Smooth muscle cell (in vitro differentiated cells): Measurements from ENCODE around the gene BORCS8. TPM values are rescaled to one million over a fixed set of nuclear protein-coding genes. Genes with fewer than 3 reads are reported as not detected.

Experiments used
- DNase-seq: peaks from one replicate; lab custom pipeline; 2025; ENCODE audit not compliant: unreplicated experiment; lab: John Stamatoyannopoulos, UW
- H2AFZ ChIP-seq: fragments of 200-600 bp; sonication (generic); 2 replicates; pipeline ENCODE4 v1.6.0; 2016; ENCODE audit warnings: antibody characterized with exemption, low read depth, mild to moderate bottlenecking
- H3F3A ChIP-seq: fragments of 200-600 bp; sonication (generic); 2 replicates; pipeline ENCODE4 v1.6.0; 2017; ENCODE audit warnings: antibody characterized with exemption, low read depth
- H3K27ac ChIP-seq: fragments of 200-600 bp; sonication (generic); 2 replicates; pipeline ENCODE4 v1.5.1; 2016; ENCODE audit warnings: low read depth, mild to moderate bottlenecking
- H3K27me3 ChIP-seq: fragments of 200-600 bp; sonication (generic); 2 replicates; pipeline ENCODE4 v1.6.1; 2016; ENCODE audit warnings: low read depth, mild to moderate bottlenecking
- H3K36me3 ChIP-seq: fragments of 200-600 bp; sonication (generic); 2 replicates; pipeline ENCODE4 v1.5.1; 2016; ENCODE audit warnings: low read depth
- H3K4me1 ChIP-seq: fragments of 200-600 bp; sonication (generic); 2 replicates; pipeline ENCODE4 v1.5.1; 2016; ENCODE audit warnings: low read depth
- H3K4me2 ChIP-seq: fragments of 200-600 bp; sonication (generic); 2 replicates; pipeline ENCODE4 v1.6.0; 2016; ENCODE audit warnings: mild to moderate bottlenecking
- H3K4me3 ChIP-seq: fragments of 200-600 bp; sonication (generic); 2 replicates; pipeline ENCODE4 v1.5.1; 2016; ENCODE audit warnings: mild to moderate bottlenecking
- H3K79me2 ChIP-seq: fragments of 200-600 bp; sonication (generic); 2 replicates; pipeline ENCODE4 v1.6.0; 2016; ENCODE audit warnings: low read depth, mild to moderate bottlenecking
- H3K9ac ChIP-seq: fragments of 200-600 bp; sonication (generic); 2 replicates; pipeline ENCODE4 v1.6.0; 2016; ENCODE audit warnings: low read depth
- H3K9me3 ChIP-seq: fragments of 200-600 bp; sonication (generic); replicated peaks from 2 replicates; pipeline ENCODE4 v1.5.1; 2016; ENCODE audit warnings: low read depth
- H4K20me1 ChIP-seq: fragments of 200-600 bp; sonication (generic); 2 replicates; pipeline ENCODE4 v1.6.0; 2016; ENCODE audit warnings: low read depth
- WGBS: methylation state at CpG from one replicate; pipeline ENCODE4 v1.1.7; 2016; ENCODE audit warnings: low lambda C conversion rate; 5-methylcytosine and 5-hydroxymethylcytosine counted together
- polyA plus RNA-seq: library from polyadenylated mRNA; unstranded; fragments of >200 nt; fragmentation: Nextera tagmentation; extraction: Ambion mirVana; gene quantifications from 2 replicates; pipeline ENCODE4 v1.2.1, GENCODE V29; 2016
- total RNA-seq: library from RNA; depleted of rRNA; stranded (reverse); fragments of >200 nt; gene quantifications from 2 replicates; pipeline ENCODE4 v1.2.3, GENCODE V29; 2014
- TF ChIP-seq, protein P1 (sequence below): fragments of 200-600 bp; sonication (generic); IDR thresholded peaks from 2 replicates; pipeline ENCODE4 v1.5.1; 2017; ENCODE audit warnings: borderline replicate concordance, mild to moderate bottlenecking, antibody characterized with exemption; ENCODE audit not compliant: insufficient read depth, poor library complexity, severe bottlenecking

The BORCS8 gene
- total and polyA plus RNA-seq, 2 experiments from 2014 or later = 10.0 to 15.7 TPM

DNA sequence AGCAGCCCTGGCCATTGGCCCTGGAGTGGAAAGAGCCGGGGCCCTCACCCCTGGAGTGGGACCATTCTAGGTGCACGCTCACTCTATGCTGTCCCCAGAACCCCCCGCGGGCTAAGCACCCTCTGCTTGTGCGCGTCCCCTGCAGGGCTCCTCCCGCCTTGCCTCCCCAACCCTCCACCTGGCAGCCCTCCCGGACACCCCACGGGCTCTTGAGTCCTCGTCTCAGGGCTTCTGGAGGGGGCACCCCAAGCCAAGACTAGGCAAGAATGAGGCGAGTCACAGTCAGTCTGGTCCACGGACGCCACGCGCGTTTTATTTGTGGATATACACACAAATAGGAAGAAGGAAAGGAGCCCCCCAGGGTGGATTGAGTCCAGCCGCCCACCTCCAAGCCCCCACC is 46.7 kb downstream of the BORCS8 start:
- Histone ChIP-seq H3K4me2 (no peak overlapping the region), H3K9ac (no peak overlapping the region), H3K4me1 (no peaks in the 10 kb centered on the region), H2AFZ (no peak overlapping the region), H3K27me3 (no peaks in the 10 kb centered on the region), H3K4me3 (no peak overlapping the region), H3K9me3 (no peaks in the 10 kb centered on the region), H3F3A (no peaks in the 10 kb centered on the region), H4K20me1 (no peaks in the 10 kb centered on the region), H3K27ac (no peak overlapping the region), H3K79me2 (no peaks in the 10 kb centered on the region), H3K36me3 (no peaks in the 10 kb centered on the region)
- TF ChIP-seq, protein P1, sequence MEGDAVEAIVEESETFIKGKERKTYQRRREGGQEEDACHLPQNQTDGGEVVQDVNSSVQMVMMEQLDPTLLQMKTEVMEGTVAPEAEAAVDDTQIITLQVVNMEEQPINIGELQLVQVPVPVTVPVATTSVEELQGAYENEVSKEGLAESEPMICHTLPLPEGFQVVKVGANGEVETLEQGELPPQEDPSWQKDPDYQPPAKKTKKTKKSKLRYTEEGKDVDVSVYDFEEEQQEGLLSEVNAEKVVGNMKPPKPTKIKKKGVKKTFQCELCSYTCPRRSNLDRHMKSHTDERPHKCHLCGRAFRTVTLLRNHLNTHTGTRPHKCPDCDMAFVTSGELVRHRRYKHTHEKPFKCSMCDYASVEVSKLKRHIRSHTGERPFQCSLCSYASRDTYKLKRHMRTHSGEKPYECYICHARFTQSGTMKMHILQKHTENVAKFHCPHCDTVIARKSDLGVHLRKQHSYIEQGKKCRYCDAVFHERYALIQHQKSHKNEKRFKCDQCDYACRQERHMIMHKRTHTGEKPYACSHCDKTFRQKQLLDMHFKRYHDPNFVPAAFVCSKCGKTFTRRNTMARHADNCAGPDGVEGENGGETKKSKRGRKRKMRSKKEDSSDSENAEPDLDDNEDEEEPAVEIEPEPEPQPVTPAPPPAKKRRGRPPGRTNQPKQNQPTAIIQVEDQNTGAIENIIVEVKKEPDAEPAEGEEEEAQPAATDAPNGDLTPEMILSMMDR = no peak
- 92% methylated on average over 17 of the region's 17 CpGs for WGBS
- no peak for DNase-seq

DNA sequence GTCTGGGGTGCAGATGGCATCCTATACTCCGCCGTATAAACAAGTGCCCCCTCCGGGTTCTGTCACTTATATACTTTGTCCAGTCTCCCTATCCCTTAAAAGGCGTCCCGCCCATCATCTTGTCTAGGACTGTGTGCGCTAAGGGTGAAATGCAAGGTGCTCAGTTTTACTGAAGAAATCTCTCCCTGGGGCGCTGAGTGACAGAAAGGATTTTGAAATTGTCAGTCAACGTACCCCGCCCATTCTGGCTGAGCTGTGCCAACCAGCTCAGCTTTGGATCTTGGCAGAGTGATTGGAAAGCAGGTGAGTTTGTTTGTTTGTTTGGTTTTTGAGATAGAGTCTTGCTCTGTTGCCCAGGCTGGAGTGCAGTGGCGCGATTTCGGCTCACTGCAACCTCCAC is 49.6 kb downstream of the BORCS8 start:
- DNase-seq = no peak
- peaks cover 7% of the 10 kb centered on the region for H3K79me2 ChIP-seq
- H3K36me3 ChIP-seq = no peaks in the 10 kb centered on the region
- H3K9me3 ChIP-seq = no peaks in the 10 kb centered on the region
- H3K9ac ChIP-seq = no peak overlapping the region
- no peak overlapping the region for H2AFZ ChIP-seq
- no peak overlapping the region for H3K4me3 ChIP-seq
- H3K4me1 ChIP-seq = peaks cover 3% of the 10 kb centered on the region
- H4K20me1 ChIP-seq = no peaks in the 10 kb centered on the region
- no peak overlapping the region for H3K4me2 ChIP-seq
- H3K27ac ChIP-seq = no peak overlapping the region
- TF ChIP-seq, protein P1 = no peak
- WGBS = 94% methylated on average over 12 of the region's 12 CpGs
- no peaks in the 10 kb centered on the region for H3K27me3 ChIP-seq
- no peaks in the 10 kb centered on the region for H3F3A ChIP-seq

DNA sequence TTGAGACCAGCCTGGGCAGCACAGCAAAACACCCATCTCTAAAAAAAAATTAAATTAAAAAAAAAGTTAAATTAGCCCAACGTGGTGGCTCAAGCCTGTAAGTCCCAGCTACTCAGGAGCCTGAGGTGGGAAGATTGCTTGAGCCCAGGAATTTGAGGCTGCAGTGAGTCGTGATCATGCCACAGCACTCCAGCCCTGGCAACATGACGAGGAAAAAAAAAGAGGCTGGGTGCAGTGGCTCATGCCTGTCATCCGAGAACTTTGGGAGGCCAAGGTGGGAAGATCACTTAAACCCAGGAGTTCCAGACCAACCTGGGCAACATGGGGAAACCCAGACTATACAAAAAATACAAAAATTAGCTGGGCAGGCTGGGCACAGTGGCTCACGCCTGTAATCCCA is 51.5 kb downstream of the BORCS8 start:
- Histone ChIP-seq H3K79me2 (peaks cover 9% of the 10 kb centered on the region), H3K36me3 (no peaks in the 10 kb centered on the region), H2AFZ (no peak overlapping the region), H3K27me3 (no peaks in the 10 kb centered on the region), H4K20me1 (no peaks in the 10 kb centered on the region), H3K4me2 (no peak overlapping the region), H3K9ac (no peak overlapping the region), H3K27ac (no peak overlapping the region), H3F3A (no peaks in the 10 kb centered on the region), H3K4me3 (no peak overlapping the region), H3K9me3 (no peaks in the 10 kb centered on the region), H3K4me1 (peaks cover 3% of the 10 kb centered on the region)
- WGBS = 67% methylated on average over 5 of the region's 5 CpGs
- no peak for DNase-seq
- TF ChIP-seq, protein P1 = no peak

DNA sequence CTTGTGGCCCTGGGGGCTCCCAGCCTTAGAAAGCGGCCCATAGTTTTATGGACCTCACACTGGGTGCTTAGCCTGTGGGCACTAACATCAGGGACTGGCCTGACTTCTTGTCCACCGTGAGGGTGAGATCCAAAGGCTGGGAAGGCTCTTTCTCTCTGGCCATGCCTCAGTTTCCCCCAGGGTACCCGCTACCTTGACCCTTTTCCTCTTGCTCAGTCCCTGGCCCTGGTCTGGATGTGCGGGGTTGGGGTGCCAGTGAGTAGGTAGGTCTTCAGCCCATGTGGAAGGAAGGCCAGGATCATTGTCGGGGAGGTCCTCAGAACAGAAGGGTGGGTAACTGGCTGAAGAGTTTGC is 52.1 kb downstream of the BORCS8 start:
- Histone ChIP-seq H3K4me2 (no peak overlapping the region), H4K20me1 (no peaks in the 10 kb centered on the region), H3K27me3 (no peaks in the 10 kb centered on the region), H3K4me3 (no peak overlapping the region), H3K9ac (no peak overlapping the region), H3K79me2 (peaks cover 9% of the 10 kb centered on the region), H3K36me3 (no peaks in the 10 kb centered on the region), H3K4me1 (peaks cover 3% of the 10 kb centered on the region), H3F3A (no peaks in the 10 kb centered on the region), H2AFZ (no peak overlapping the region), H3K27ac (no peak overlapping the region), H3K9me3 (no peaks in the 10 kb centered on the region)
- TF ChIP-seq, protein P1 = no peak
- no peak for DNase-seq
- 45% methylated on average over 5 of the region's 5 CpGs for WGBS
